Neural cell (in vitro differentiated cells): Measurements from ENCODE around the gene PSMB7.
A peak's percentile ranks its signal among the peaks of the same experiment; 100 is the strongest.

Experiments used
- CTCF ChIP-seq: fragments of 450-650 bp; IDR thresholded peaks from 2 replicates; pipeline ENCODE4 v1.5.1; 2014; ENCODE audit warnings: antibody characterized with exemption, mild to moderate bottlenecking, moderate library complexity; ENCODE audit not compliant: poor library complexity, severe bottlenecking
- POLR2AphosphoS5 ChIP-seq: IDR thresholded peaks from 2 replicates; pipeline ENCODE4 v1.6.1; 2012
- RAD21 ChIP-seq: fragments of 450-650 bp; conservative IDR thresholded peaks from 2 replicates; pipeline ENCODE4 v1.6.1; 2014; ENCODE audit warnings: antibody characterized with exemption, mild to moderate bottlenecking, moderate library complexity
- REST ChIP-seq: IDR thresholded peaks from 2 replicates; pipeline ENCODE4 v1.6.1; 2012; ENCODE audit warnings: borderline replicate concordance
- TAF1 ChIP-seq: IDR thresholded peaks from 2 replicates; pipeline ENCODE4 v1.6.1; 2012; ENCODE audit warnings: low read depth

- TF ChIP-seq POLR2AphosphoS5 (no peak), CTCF (peak; percentile 71), REST (no peak), RAD21 (peak; percentile 64), TAF1 (no peak)
These were observed 22.3 kb downstream of the PSMB7 start for GRCh38 chr9:124392871-124393460.
